ENCODE results near the gene IMPA2. TPM values are rescaled to one million over a fixed set of nuclear protein-coding genes. Genes with fewer than 3 reads are reported as not detected.

The IMPA2 gene
- total RNA-seq, 2 experiments from 2014 or later, result 1.7 to 2.5 TPM

GRCh38 chr18:11950824-11951223 is 30.5 kb upstream of the IMPA2 start:
- Histone ChIP-seq H3K9me3 (ENCODE audit: control insufficient read depth in 1 of 2, insufficient read depth in 1 of 2, low read length in 2 of 2) (no peaks in the 10 kb centered on the region), H3K27me3 (ENCODE audit: control insufficient read depth in 1 of 2, insufficient read depth in 2 of 2, low read length in 2 of 2) (no peaks in the 10 kb centered on the region), H3K4me1 (ENCODE audit: insufficient read depth, low read length) (peaks cover 14% of the 10 kb centered on the region), H3K4me3 (ENCODE audit: low read length) (no peak overlapping the region), H3K36me3 (ENCODE audit: insufficient read depth, low read length) (no peaks in the 10 kb centered on the region), H3K27ac (ENCODE audit: low read depth in 1 of 2, low read length in 2 of 2) (no peak overlapping the region)
- Mint-ChIP-seq H3K4me3 (no peak overlapping the region), H3K9me3 (no peaks in the 10 kb centered on the region), H3K27me3 (no peaks in the 10 kb centered on the region), H3K36me3 (ENCODE audit: low read depth) (no peaks in the 10 kb centered on the region), H3K4me1 (ENCODE audit: low read depth) (peaks cover 16% of the 10 kb centered on the region), H3K27ac (no peak overlapping the region)
- DNase-seq, result no peak
- ChIA-PET CTCF (interaction anchor here (1.2 kb wide), 1 partner anchor 44 kb away, joined by 4 read pairs; no protein-coding TSS in a partner anchor), POLR2A (interaction anchor here (0.6 kb wide), 1 partner anchor 10 kb away, joined by 3 read pairs; no protein-coding TSS in a partner anchor)
- TF ChIP-seq CTCF (IDR thresholded peaks at IDR 0.05), result no peak
- no peak for ATAC-seq (ENCODE audit: poor library complexity)
- intact Hi-C loops (cut with DNase I, micrococcal nuclease), result no loop called here

GRCh38 chr18:11951390-11951851 is 29.9 kb upstream of the IMPA2 start:
- Mint-ChIP-seq H3K4me1 (ENCODE audit: low read depth) (peaks cover 15% of the 10 kb centered on the region), H3K36me3 (ENCODE audit: low read depth) (no peaks in the 10 kb centered on the region), H3K27me3 (no peaks in the 10 kb centered on the region), H3K27ac (no peak overlapping the region), H3K9me3 (no peaks in the 10 kb centered on the region), H3K4me3 (no peak overlapping the region)
- peaks cover 14% of the 10 kb centered on the region for H3K4me1 ChIP-seq (ENCODE audit: insufficient read depth, low read length)
- no peak for ATAC-seq (ENCODE audit: poor library complexity)
- no peak for DNase-seq
- no peaks in the 10 kb centered on the region for H3K36me3 ChIP-seq (ENCODE audit: insufficient read depth, low read length)
- H3K9me3 ChIP-seq (ENCODE audit: control insufficient read depth in 1 of 2, insufficient read depth in 1 of 2, low read length in 2 of 2), result no peaks in the 10 kb centered on the region
- ChIA-PET CTCF (no interaction called here), POLR2A (no interaction called here)
- intact Hi-C loops (cut with DNase I, micrococcal nuclease), result no loop called here
- H3K4me3 ChIP-seq (ENCODE audit: low read length), result no peak overlapping the region
- H3K27me3 ChIP-seq (ENCODE audit: control insufficient read depth in 1 of 2, insufficient read depth in 2 of 2, low read length in 2 of 2), result no peaks in the 10 kb centered on the region
- no peak overlapping the region for H3K27ac ChIP-seq (ENCODE audit: low read depth in 1 of 2, low read length in 2 of 2)
- TF ChIP-seq CTCF (IDR thresholded peaks at IDR 0.05), result no peak

- intact Hi-C loops (cut with DNase I, micrococcal nuclease), result no loop called here
- Histone ChIP-seq H3K4me1 (ENCODE audit: insufficient read depth, low read length) (no peaks in the 10 kb centered on the region), H3K36me3 (ENCODE audit: insufficient read depth, low read length) (no peaks in the 10 kb centered on the region), H3K9me3 (ENCODE audit: control insufficient read depth in 1 of 2, insufficient read depth in 1 of 2, low read length in 2 of 2) (peaks cover 4 to 5% of the 10 kb centered on the region in 2 experiments), H3K27ac (ENCODE audit: low read depth in 1 of 2, low read length in 2 of 2) (no peak overlapping the region), H3K27me3 (ENCODE audit: control insufficient read depth in 1 of 2, insufficient read depth in 2 of 2, low read length in 2 of 2) (peaks cover 0 to 4% of the 10 kb centered on the region in 2 experiments), H3K4me3 (ENCODE audit: low read length) (no peak overlapping the region)
- no peak for TF ChIP-seq CTCF (IDR thresholded peaks at IDR 0.05)
- DNase-seq (no peak), ATAC-seq (ENCODE audit: poor library complexity) (no peak)
- Mint-ChIP-seq H3K27ac (no peak overlapping the region), H3K27me3 (no peaks in the 10 kb centered on the region), H3K9me3 (peaks cover 9% of the 10 kb centered on the region), H3K4me1 (ENCODE audit: low read depth) (peaks cover 5% of the 10 kb centered on the region), H3K4me3 (no peak overlapping the region), H3K36me3 (ENCODE audit: low read depth) (no peaks in the 10 kb centered on the region)
- POLR2A ChIA-PET, result no interaction called here
- CTCF ChIA-PET, result no interaction called here
Observed at GRCh38 chr18:11953113-11953512, 28.2 kb upstream of the IMPA2 start.
